Frontal cortex (tissue), 4 donors: Measurements from ENCODE around the gene ZFP90. TPM values are rescaled to one million over a fixed set of nuclear protein-coding genes. Genes with fewer than 3 reads are reported as not detected.
"Not testable (repeated sequence)": the region's sequence is repeated elsewhere in the genome, so short reads cannot be mapped to it uniquely, and the experiment has no call there.

ENCODE experiments used
- DNase-seq, 2 donors: peaks; one replicate each; pipeline ENCODE4 v3.0.0; 2012; ENCODE audit warnings: low spot score in 2 of 2
- FAIRE-seq: peaks from 2 replicates; lab custom pipeline; 2012; peaks lifted over from hg19 to GRCh38; lab: Jason Lieb, UNC
- total RNA-seq: library from RNA; depleted of rRNA; stranded (reverse); fragments of >200 nt; gene quantifications from one replicate; pipeline ENCODE4 v1.2.3, GENCODE V29; 2014
- donor health status: control.
- donor health status: control.
- donor health status: control.

ZFP90 gene
- total RNA-seq = 109 TPM

- DNase-seq (peak; percentile 93 to 95), FAIRE-seq (no peak)
Measured at GRCh38 chr16:68538880-68539701, at the start of gene ZFP90. TSS of gene ZFP90 (plus strand) at chr16:68539291. CDS start at chr16:68539793, 502 bp downstream.

DNA sequence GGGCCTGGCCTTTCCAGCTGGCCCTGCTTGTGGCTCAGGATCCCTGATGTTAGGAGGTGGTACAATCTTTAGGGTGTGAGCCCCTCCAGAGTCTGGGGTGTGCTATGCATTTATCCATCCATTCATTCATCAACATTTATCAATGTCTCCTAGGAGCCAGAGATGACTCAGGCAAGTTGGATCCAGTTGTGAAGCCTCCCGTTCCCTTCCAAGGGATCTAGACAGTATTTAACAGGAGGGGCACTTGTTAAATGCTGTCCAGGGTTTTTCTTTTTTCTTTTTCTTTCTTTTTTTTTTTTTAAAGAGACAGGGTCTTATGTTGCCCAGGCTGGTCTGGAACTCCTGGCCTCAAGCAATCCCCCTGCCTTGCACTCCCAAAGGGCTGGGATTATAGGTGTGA lies 48.7 kb upstream of the ZFP90 start:
- DNase-seq = no peak

GRCh38 chr16:68490829-68491575 lies 48.1 kb upstream of the ZFP90 start:
- no peak for DNase-seq
- FAIRE-seq = no peak

More for the DNA sequence above, 48.7 kb upstream of the ZFP90 start:
- FAIRE-seq = no peak

GRCh38 chr16:68491576-68491950 lies 47.5 kb upstream of the ZFP90 start:
- FAIRE-seq (no peak), DNase-seq (no peak)

- DNase-seq = no peak
- FAIRE-seq = no peak
Measured at GRCh38 chr16:68492151-68492542, 46.9 kb upstream of the ZFP90 start.

DNA sequence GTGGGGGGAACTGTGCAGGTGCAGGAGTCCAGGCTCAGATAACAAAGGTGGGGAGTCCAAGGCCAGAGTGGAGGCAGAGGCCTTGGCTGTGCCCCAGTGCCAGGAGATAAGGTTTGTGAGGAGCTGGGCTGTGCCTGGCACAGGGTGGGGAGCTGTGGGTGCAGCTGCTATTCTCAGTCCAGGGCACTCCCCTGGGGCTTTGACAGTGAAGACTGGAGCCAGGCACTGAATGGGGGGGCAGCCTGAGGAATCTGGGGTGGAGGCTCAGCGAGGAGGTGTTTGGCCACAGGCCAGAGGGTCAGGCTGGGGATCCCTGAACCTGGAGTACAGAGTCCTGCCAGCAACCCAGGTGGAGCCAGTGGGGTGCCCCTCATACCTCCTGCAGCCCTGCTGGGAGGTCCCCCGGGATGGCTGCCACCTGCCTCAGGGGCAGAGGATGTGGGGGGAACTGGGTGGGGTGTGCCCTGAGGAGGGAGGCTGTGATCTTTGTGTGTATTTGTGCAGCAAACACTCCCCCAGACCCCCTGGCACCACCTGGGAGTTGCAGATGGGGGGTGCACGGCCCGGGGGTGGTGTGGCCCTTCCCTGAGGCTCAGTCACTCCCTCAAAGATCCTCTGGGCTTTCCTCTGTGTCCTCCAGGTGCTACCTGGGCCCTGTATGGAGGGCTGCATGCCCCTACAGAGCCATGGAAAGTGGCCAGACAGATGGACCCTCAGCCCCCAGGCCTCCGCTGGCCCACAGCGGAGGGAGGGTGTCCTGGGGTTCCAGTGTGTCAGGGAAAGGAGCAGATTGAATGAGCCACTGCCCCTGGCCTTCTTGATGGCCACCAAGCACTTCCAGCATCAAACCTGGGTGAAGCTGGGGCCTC lies 46.3 kb upstream of the ZFP90 start:
- no peak for FAIRE-seq
- DNase-seq = no peak

GRCh38 chr16:68493412-68494070 lies 45.5 kb upstream of the ZFP90 start:
- FAIRE-seq = no peak
- DNase-seq = no peak

DNA sequence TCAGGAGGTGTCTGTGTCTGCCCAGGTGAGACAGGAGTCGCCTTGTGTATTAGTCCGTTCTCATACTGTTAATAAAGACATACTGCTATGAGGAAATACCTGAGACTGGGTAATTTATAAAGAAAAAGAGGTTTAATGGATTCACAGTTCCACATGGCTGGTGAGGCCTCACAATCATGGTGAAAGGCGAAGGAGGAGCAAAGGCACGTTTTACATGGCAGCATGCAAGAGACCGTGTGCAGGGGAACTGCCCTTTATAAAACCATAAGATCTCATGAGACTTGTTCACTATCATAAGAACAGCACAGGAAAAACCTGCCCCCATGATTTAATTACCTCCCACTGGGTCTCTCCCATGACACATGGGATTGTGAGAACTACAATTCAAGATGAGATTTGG lies 44.8 kb upstream of the ZFP90 start:
- not testable (repeated sequence) for DNase-seq, FAIRE-seq

DNA sequence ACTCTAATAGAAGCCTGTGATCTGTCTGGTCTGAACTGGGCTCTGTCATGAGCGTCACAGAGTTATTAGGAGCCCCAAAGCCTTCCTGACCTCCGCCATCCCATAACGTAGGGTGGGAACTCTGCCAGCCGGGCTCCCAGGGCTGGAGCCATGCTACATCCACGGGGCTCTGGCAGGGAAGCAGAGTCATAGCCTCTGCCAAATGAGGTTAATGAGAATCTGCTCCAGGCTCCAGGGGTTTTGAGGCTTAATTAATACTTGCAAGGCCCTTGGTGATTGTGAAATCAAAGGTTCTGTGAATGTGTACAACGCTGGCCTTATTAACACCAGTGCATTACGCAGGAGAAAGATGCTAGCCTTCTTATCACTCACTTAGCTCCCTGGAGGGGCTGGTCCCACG lies 42.4 kb upstream of the ZFP90 start:
- FAIRE-seq (no peak), DNase-seq (no peak)

GRCh38 chr16:68499006-68499405 lies 40.1 kb upstream of the ZFP90 start:
- no peak for FAIRE-seq
- DNase-seq = no peak

GRCh38 chr16:68503334-68503733 lies 35.8 kb upstream of the ZFP90 start:
- FAIRE-seq = no peak
- DNase-seq = no peak

DNA sequence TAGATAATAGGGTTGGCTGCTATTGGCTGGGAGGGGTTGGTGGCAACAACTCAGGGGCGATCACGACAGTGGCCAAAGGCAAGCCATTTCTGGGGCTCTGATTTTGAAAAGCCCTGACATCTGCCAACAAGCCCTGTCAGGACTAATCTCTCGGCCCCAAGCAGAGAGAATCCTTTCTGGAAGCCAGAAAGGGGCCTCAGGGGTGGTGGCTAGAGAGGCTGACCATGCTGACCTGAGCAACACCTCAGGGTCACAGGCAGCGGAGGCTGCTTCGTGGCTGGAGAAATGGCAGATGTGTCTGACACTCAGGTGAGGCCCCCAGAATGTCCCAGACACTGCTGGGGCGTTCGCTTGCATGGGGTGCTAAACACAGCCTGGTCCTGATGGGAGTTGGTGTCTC lies 35.0 kb upstream of the ZFP90 start:
- FAIRE-seq = no peak
- no peak for DNase-seq

- DNase-seq (peak in 1 of 2 donors; percentile 34), FAIRE-seq (no peak)
Measured at GRCh38 chr16:68506331-68507053, 32.6 kb upstream of the ZFP90 start.

DNA sequence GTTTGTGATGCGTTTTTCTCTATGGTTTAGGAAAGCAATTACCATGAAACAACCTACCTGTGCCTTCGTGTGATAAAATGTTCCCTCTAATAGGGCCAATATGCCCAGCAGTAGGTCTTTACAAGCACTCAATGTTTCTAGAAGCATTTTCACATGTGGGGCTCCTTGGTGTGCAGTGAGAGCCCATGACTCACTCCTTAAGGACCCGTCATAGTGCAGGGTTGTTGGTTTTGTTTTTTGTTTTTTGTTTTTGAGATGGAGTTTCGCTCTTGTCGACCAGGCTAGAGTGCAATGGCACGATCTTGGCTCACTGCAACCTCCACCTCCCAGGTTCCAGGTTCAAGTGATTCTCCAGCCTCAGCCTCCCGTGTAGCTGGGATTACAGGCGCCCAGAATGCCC lies 31.1 kb upstream of the ZFP90 start:
- FAIRE-seq = no peak
- no peak for DNase-seq

DNA sequence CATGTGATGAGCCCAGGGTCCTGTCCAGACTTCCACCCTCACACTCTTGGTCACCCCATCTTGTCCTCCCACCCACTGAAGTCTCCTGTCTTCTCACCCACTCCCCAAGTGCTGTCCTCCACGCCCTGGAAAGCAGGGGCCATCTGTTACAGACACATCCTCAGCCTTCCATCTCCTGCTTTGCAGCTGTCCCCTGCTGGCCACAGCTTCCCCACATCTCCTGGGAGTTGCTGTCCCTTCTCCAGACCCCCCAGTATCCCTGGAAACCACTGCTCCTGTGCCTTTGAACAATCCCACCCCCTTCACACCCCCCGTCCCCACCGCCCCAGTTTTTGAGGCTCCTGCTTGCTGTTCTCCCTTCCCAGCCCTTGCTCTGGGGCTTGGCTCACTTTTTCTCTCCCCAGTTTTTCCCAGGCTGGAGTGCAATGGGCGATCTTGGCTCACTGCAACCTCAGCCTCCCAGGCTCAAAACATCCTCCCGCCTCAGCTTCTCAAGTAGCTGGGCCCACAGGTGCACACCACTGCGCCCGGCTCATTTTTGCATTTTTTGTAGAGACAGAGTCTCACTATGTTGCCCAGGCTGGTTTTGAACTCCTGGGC lies 30.4 kb upstream of the ZFP90 start:
- FAIRE-seq = no peak
- no peak for DNase-seq

DNA sequence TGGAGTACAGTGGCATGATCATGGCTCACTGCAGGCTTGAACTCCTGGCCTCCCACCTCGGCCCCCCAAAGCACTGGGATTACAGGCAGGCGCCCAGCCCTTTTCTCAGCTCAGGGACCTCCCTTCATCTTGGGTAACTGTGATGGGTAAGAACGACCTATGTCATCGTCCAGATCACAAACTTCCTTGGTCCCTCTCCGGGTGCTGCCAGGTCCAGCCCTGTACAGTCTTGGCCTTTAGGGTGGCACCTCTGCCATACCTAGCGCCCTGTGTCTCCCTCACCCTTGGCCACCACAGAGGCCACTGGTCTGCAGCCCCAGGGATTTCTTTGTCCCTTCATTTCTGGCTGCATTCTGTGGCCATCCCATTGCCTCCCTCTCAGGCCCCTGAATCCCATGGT lies 29.7 kb upstream of the ZFP90 start:
- no peak for FAIRE-seq
- no peak for DNase-seq

DNA sequence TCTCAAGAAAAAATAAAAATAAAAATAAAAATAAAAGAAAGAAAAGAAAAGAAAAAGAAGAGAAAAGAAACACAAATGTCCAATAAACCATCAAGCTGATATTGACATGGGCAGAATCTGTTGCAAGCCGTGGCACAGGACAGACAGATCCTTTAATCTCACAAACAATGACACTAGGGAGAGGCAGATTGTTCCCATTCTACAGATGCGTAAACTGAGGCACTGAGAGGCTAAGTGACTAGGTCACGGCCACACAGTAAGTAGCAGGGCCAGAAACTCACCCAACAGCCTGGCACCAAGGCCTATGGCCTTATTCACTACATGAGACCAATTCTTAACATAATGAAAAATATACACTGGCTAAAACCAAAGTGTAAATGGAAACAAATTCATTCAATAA lies 28.3 kb upstream of the ZFP90 start:
- FAIRE-seq (no peak), DNase-seq (no peak)

- no peak for FAIRE-seq
- no peak for DNase-seq
Measured at GRCh38 chr16:68512183-68512582, 26.9 kb upstream of the ZFP90 start.

DNA sequence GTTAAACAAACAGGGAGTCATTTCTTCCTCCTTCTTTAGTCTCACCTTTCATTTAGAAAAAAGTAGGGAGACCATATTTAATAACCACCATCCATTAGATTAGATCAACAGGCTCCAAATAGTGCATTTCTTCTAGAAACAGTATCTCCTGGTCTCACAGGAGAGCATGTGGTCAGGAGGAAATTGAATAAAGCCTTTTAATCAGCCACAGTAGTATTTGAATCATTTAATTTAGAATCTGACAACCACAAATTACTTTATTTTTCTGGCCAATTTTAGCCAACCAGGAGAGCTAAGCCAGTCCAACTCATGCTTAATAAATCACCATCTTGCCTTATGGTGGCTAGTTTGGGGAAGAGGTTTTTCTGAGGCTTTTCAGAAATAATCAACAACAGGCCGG lies 26.3 kb upstream of the ZFP90 start:
- DNase-seq = no peak
- no peak for FAIRE-seq
